B cell (primary cell): Measurements from ENCODE around the gene LSM14A. TPM values are rescaled to one million over a fixed set of nuclear protein-coding genes. Genes with fewer than 3 reads are reported as not detected.
"Not testable (repeated sequence)": the region's sequence is repeated elsewhere in the genome, so short reads cannot be mapped to it uniquely, and the experiment has no call there.

Source experiments
- ATAC-seq: fragments of 200-7000 bp; cut with Tn5 transposase; one replicate; pipeline ENCODE4 v1.10.0; 2021; ENCODE audit warnings: low read depth, mild to moderate bottlenecking, moderate number of reproducible peaks, moderate library complexity
- CTCF ChIA-PET: fragments of 350-600 bp; sonication (Branson Sonifier 250); formaldehyde crosslinking; loops from one replicate; lab custom pipeline; 2021; ENCODE audit warnings: antibody characterized with exemption, inconsistent platforms; lab: Charles Lee
- POLR2A ChIA-PET: fragments of 350-600 bp; sonication (Branson Sonifier 250); formaldehyde crosslinking; loops from one replicate; lab custom pipeline; 2021; ENCODE audit warnings: antibody characterized with exemption; lab: Charles Lee
- DNase-seq: peaks from one replicate; pipeline ENCODE4 v3.0.0; 2013
- H2AFZ ChIP-seq: 2 replicates; pipeline ENCODE4 v1.6.1; 2012; ENCODE audit warnings: mild to moderate bottlenecking, low read depth, low read length; ENCODE audit not compliant: insufficient read depth, poor library complexity, severe bottlenecking
- H3K27ac ChIP-seq, 2 donors: 1 replicate in 1 of 2; 2 replicates in 1 of 2; pipeline ENCODE4 v1.5.1; 2012 to 2013; ENCODE audit warnings: low read length in 2 of 2, mild to moderate bottlenecking in 2 of 2, moderate library complexity in 1 of 2
- H3K27me3 ChIP-seq, 4 experiments: fragments of 200-600 bp in 1 of 4; sonication (generic) in 1 of 4; replicated peaks in 1 of 4; 1 replicate in 2 of 4; 2 replicates in 2 of 4; pipeline versions ENCODE4 v1.6.1 to v1.7.0; 2013 to 2016; ENCODE audit warnings: low read length in 3 of 4, mild to moderate bottlenecking in 2 of 4, mixed read lengths in 1 of 4, moderate library complexity in 1 of 4; ENCODE audit not compliant: insufficient read depth in 4 of 4, control insufficient read depth in 3 of 4; ENCODE audit errors: control extremely low read depth in 1 of 4
- H3K36me3 ChIP-seq, 2 experiments: replicated peaks in 1 of 2; 1 replicate in 1 of 2; 2 replicates in 1 of 2; pipeline versions ENCODE4 v1.6.1 to v1.7.1; 2013; ENCODE audit warnings: low read length in 1 of 2; ENCODE audit not compliant: insufficient read depth in 2 of 2, control insufficient read depth in 1 of 2; ENCODE audit errors: control extremely low read depth in 1 of 2, extremely low read depth in 1 of 2
- H3K4me1 ChIP-seq, 2 donors: fragments of 200-600 bp in 1 of 2; sonication (generic) in 1 of 2; 1 replicate in 1 of 2; 2 replicates in 1 of 2; pipeline versions ENCODE4 v1.5.1 to v1.6.1; 2013 to 2017; ENCODE audit warnings: low read length in 2 of 2; ENCODE audit not compliant: control insufficient read depth in 2 of 2, insufficient read depth in 2 of 2
- H3K4me2 ChIP-seq: replicated peaks from 2 replicates; pipeline ENCODE3; 2012; ENCODE audit warnings: mild to moderate bottlenecking, low read depth, low read length; ENCODE audit not compliant: poor library complexity, severe bottlenecking
- H3K4me3 ChIP-seq, 5 experiments: fragments of 200-600 bp in 1 of 5; sonication (generic) in 1 of 5; 1 replicate in 3 of 5; 2 replicates in 2 of 5; pipeline versions ENCODE4 v1.5.1 to v1.7.0; 2011 to 2016; ENCODE audit warnings: low read length in 4 of 5, mild to moderate bottlenecking in 4 of 5, low read depth in 2 of 5, control low read depth in 1 of 5, moderate library complexity in 1 of 5; ENCODE audit not compliant: insufficient read depth in 1 of 5; ENCODE audit errors: control extremely low read depth in 1 of 5, extremely low read depth in 1 of 5
- H3K79me2 ChIP-seq: fragments of 200-600 bp; sonication (generic); one replicate; pipeline ENCODE4 v1.6.0; 2016; ENCODE audit warnings: low read length; ENCODE audit not compliant: control insufficient read depth, insufficient read depth
- H3K9ac ChIP-seq: fragments of 200-600 bp; sonication (generic); 2 replicates; pipeline ENCODE4 v1.6.1; 2017; ENCODE audit warnings: mild to moderate bottlenecking, low read length, moderate library complexity
- H3K9me3 ChIP-seq, 3 donors: one replicate each; pipeline versions ENCODE4 v1.6.1 to v1.7.1; 2013; ENCODE audit warnings: low read length in 2 of 3; ENCODE audit not compliant: control insufficient read depth in 2 of 3, insufficient read depth in 1 of 3; ENCODE audit errors: control extremely low read depth in 1 of 3
- H4K20me1 ChIP-seq: 2 replicates; pipeline ENCODE4 v1.6.0; 2012; ENCODE audit warnings: mild to moderate bottlenecking, low read length; ENCODE audit not compliant: insufficient read depth, control insufficient read depth, poor library complexity, severe bottlenecking
- H3K27ac Mint-ChIP-seq: one replicate; pipeline ENCODE4 v1.8.0; 2021; ENCODE audit warnings: mixed read lengths
- H3K27me3 Mint-ChIP-seq: one replicate; pipeline ENCODE4 v1.8.0; 2021; ENCODE audit warnings: mixed read lengths
- H3K4me1 Mint-ChIP-seq: one replicate; pipeline ENCODE4 v1.8.0; 2021; ENCODE audit warnings: mixed read lengths
- H3K4me3 Mint-ChIP-seq: one replicate; pipeline ENCODE4 v1.8.0; 2021; ENCODE audit warnings: mixed read lengths
- H3K9me3 Mint-ChIP-seq: one replicate; pipeline ENCODE4 v1.8.0; 2022; ENCODE audit warnings: mixed read lengths; ENCODE audit not compliant: insufficient read depth
- EZH2 ChIP-seq: IDR thresholded peaks from 2 replicates; pipeline ENCODE4 v1.6.1; 2012; ENCODE audit warnings: borderline replicate concordance, low read depth, mild to moderate bottlenecking, moderate library complexity, low read length; ENCODE audit not compliant: insufficient read depth, poor library complexity, severe bottlenecking
- WGBS: methylation state at CpG from one replicate; pipeline ENCODE4 v1.1.5; 2013; ENCODE audit warnings: missing lambda C conversion rate; ENCODE audit not compliant: insufficient coverage; 5-methylcytosine and 5-hydroxymethylcytosine counted together
- intact Hi-C: fragments of 100-400 bp; cut with micrococcal nuclease; formaldehyde crosslinking; loops from one replicate; pipeline ENCODE4 v1.10.0; 2022
- polyA plus RNA-seq: library from polyadenylated mRNA; depleted of rRNA; stranded (reverse); fragments of >200 nt; gene quantifications from 2 replicates; pipeline ENCODE4 v1.2.3, GENCODE V29; 2012
- total RNA-seq, 2 donors: library from RNA; stranded (reverse); fragments of 120-200 nt in 1 of 2; gene quantifications; 1 replicate in 1 of 2; 2 replicates in 1 of 2; pipeline versions ENCODE4 v1.2.3 to v1.2.4, GENCODE V29; 2013 to 2022
- TF ChIP-seq, protein P1 (sequence below): fragments of 200-600 bp; IDR thresholded peaks from one replicate; pipeline ENCODE4 v1.8.0; 2022; ENCODE audit warnings: antibody characterized with exemption, mild to moderate bottlenecking

Gene LSM14A
- total and polyA plus RNA-seq, 2 donors (not counting 1 experiment from before 2014, with no cell fraction given) = 90.7 to 163 TPM

- 76% methylated on average over 8 of the region's 8 CpGs for WGBS
- Histone ChIP-seq H4K20me1 (no peaks in the 10 kb centered on the region), H3K4me2 (no peak overlapping the region), H3K4me3 (no peak overlapping the region), H3K9me3 (no peaks in the 10 kb centered on the region), H3K79me2 (peaks cover 10% of the 10 kb centered on the region), H2AFZ (no peak overlapping the region), H3K36me3 (no peaks in the 10 kb centered on the region), H3K9ac (no peak overlapping the region), H3K27me3 (no peaks in the 10 kb centered on the region), H3K27ac (no peak overlapping the region), H3K4me1 (peaks cover 3 to 4% of the 10 kb centered on the region in 2 donors)
- POLR2A ChIA-PET = no interaction called here
- DNase-seq = no peak
- H3K4me1 Mint-ChIP-seq = peaks cover 7% of the 10 kb centered on the region
- no peaks in the 10 kb centered on the region for H3K9me3 Mint-ChIP-seq
- intact Hi-C loops = no loop called here
- no peaks in the 10 kb centered on the region for H3K27me3 Mint-ChIP-seq
- no peak for ATAC-seq
- CTCF ChIA-PET = interaction anchor here (0.6 kb wide), 1 partner anchor 21 kb away, joined by 3 read pairs; no protein-coding TSS in a partner anchor
- no peak overlapping the region for H3K27ac Mint-ChIP-seq
- TF ChIP-seq, protein P1, sequence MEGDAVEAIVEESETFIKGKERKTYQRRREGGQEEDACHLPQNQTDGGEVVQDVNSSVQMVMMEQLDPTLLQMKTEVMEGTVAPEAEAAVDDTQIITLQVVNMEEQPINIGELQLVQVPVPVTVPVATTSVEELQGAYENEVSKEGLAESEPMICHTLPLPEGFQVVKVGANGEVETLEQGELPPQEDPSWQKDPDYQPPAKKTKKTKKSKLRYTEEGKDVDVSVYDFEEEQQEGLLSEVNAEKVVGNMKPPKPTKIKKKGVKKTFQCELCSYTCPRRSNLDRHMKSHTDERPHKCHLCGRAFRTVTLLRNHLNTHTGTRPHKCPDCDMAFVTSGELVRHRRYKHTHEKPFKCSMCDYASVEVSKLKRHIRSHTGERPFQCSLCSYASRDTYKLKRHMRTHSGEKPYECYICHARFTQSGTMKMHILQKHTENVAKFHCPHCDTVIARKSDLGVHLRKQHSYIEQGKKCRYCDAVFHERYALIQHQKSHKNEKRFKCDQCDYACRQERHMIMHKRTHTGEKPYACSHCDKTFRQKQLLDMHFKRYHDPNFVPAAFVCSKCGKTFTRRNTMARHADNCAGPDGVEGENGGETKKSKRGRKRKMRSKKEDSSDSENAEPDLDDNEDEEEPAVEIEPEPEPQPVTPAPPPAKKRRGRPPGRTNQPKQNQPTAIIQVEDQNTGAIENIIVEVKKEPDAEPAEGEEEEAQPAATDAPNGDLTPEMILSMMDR = no peak
- TF ChIP-seq EZH2 = no peak
- H3K4me3 Mint-ChIP-seq = no peak overlapping the region
Observed at GRCh38 chr19:34165295-34165738, 7.0 kb upstream of the LSM14A start.

GRCh38 chr19:34169475-34170199 lies 2.7 kb upstream of the LSM14A start:
- H3K27ac ChIP-seq, H4K20me1 ChIP-seq, H3K27me3 ChIP-seq, H3K9me3 ChIP-seq, H3K9ac ChIP-seq, DNase-seq, H3K36me3 ChIP-seq, ATAC-seq, H3K4me2 ChIP-seq, H2AFZ ChIP-seq, H3K4me3 Mint-ChIP-seq, H3K27me3 Mint-ChIP-seq, H3K9me3 Mint-ChIP-seq, POLR2A ChIA-PET, H3K4me3 ChIP-seq: not testable (repeated sequence)
- Histone ChIP-seq H3K4me1 (peaks cover 34 to 38% of the 10 kb centered on the region in 2 donors), H3K79me2 (peaks cover 47% of the 10 kb centered on the region)
- intact Hi-C loops = loop anchor here (10.0 kb wide), 1 partner anchor 85 kb away; the partner anchor contains the start of gene GARRE1
- Mint-ChIP-seq H3K27ac (peak overlapping the region; percentile 83), H3K4me1 (peaks cover 27% of the 10 kb centered on the region)
- 100% methylated on average over 3 of the region's 12 CpGs for WGBS
- CTCF ChIA-PET = interaction anchor here (1.2 kb wide), 1 partner anchor 392 kb away, joined by 4 read pairs; no protein-coding TSS in a partner anchor
